OCI-LY7 (cell line): ENCODE results near the gene CARD8. TPM values are rescaled to one million over a fixed set of nuclear protein-coding genes. Genes with fewer than 3 reads are reported as not detected.

Source experiments
- BruUV-seq: library from RNA; stranded (reverse); fragments of 400-500 nt; replicated peaks from 2 replicates; lab custom pipeline; 2021; lab: Mats Ljungman, UMichigan
- CTCF ChIA-PET: fragments of 300-600 bp; sonication (Branson Sonifier 250); formaldehyde crosslinking; loops from one replicate; lab custom pipeline; 2022; ENCODE audit warnings: antibody characterized with exemption; ENCODE audit not compliant: unreplicated experiment; lab: Charles Lee
- POLR2A ChIA-PET: fragments of 300-600 bp; sonication (Branson Sonifier 250); formaldehyde crosslinking; loops from one replicate; lab custom pipeline; 2022; ENCODE audit warnings: antibody characterized with exemption; lab: Charles Lee
- DNase-seq: peaks from one replicate; pipeline ENCODE4 v3.0.0-alpha.2; 2015; ENCODE audit warnings: low spot score
- H2AFZ ChIP-seq: fragments of 200-600 bp; sonication (generic), shearing (Covaris generic); 2 replicates; pipeline ENCODE4 v1.6.1; 2014; ENCODE audit warnings: mild to moderate bottlenecking, antibody characterized with exemption, low read length, moderate library complexity
- H3K27ac ChIP-seq: fragments of 200-600 bp; sonication (generic); 2 replicates; pipeline ENCODE4 v1.5.1; 2014; ENCODE audit warnings: mixed run types, low read depth, mild to moderate bottlenecking, moderate library complexity, low read length, inconsistent platforms; ENCODE audit not compliant: poor library complexity, severe bottlenecking
- H3K36me3 ChIP-seq: fragments of 200-600 bp; sonication (generic); 2 replicates; pipeline ENCODE4 v1.6.1; 2014; ENCODE audit warnings: mild to moderate bottlenecking, antibody characterized with exemption, low read length, moderate library complexity, mixed read lengths; ENCODE audit not compliant: insufficient read depth
- H3K4me1 ChIP-seq: fragments of 200-600 bp; sonication (generic); 2 replicates; pipeline ENCODE4 v1.5.1; 2014; ENCODE audit warnings: mild to moderate bottlenecking, low read length; ENCODE audit not compliant: insufficient read depth, poor library complexity, severe bottlenecking
- H3K4me2 ChIP-seq: fragments of 200-600 bp; sonication (generic); 2 replicates; pipeline ENCODE4 v1.6.1; 2014; ENCODE audit warnings: mild to moderate bottlenecking, low read length
- H3K4me3 ChIP-seq: fragments of 200-600 bp; sonication (generic); 2 replicates; pipeline ENCODE4 v1.5.1; 2014; ENCODE audit warnings: mild to moderate bottlenecking, low read depth, low read length; ENCODE audit not compliant: poor library complexity, severe bottlenecking
- H3K79me2 ChIP-seq: fragments of 200-600 bp; sonication (generic); 2 replicates; pipeline ENCODE4 v1.6.1; 2016; ENCODE audit warnings: low read depth, mild to moderate bottlenecking, low read length, moderate library complexity, mixed read lengths; ENCODE audit not compliant: insufficient read depth
- H3K9me2 ChIP-seq: fragments of 200-600 bp; sonication (generic); 2 replicates; pipeline ENCODE4 v1.6.1; 2016; ENCODE audit warnings: mild to moderate bottlenecking, low read length, mixed read lengths; ENCODE audit not compliant: insufficient read depth
- H3K9me3 ChIP-seq: fragments of 200-600 bp; sonication (generic); 2 replicates; pipeline ENCODE4 v1.6.1; 2014; ENCODE audit warnings: mild to moderate bottlenecking, mixed run types, low read length, mixed read lengths
- H4K20me1 ChIP-seq: fragments of 200-600 bp; sonication (generic); 2 replicates; pipeline ENCODE4 v1.6.1; 2014; ENCODE audit warnings: mild to moderate bottlenecking, antibody characterized with exemption, low read length, moderate library complexity, mixed read lengths; ENCODE audit not compliant: insufficient read depth
- CTCF ChIP-seq: fragments of 200-600 bp; sonication (generic); conservative IDR thresholded peaks from 2 replicates; pipeline ENCODE4 v1.5.1; 2014; ENCODE audit warnings: mild to moderate bottlenecking, antibody characterized with exemption, low read length, moderate library complexity, mixed read lengths
- EZH2phosphoT487 ChIP-seq: fragments of 200-600 bp; sonication (generic); IDR thresholded peaks from 2 replicates; pipeline ENCODE4 v1.6.1; 2018; ENCODE audit warnings: low read depth, borderline replicate concordance, mild to moderate bottlenecking, mixed run types, antibody characterized with exemption, low read length, moderate library complexity, mixed read lengths
- intact Hi-C: fragments of 100-400 bp; cut with micrococcal nuclease; formaldehyde crosslinking; loops from one replicate; pipeline ENCODE4 v1.10.0; 2022; ENCODE audit not compliant: unreplicated experiment
- total RNA-seq, 2 experiments: library from RNA; depleted of rRNA in 1 of 2; stranded (reverse); fragments of >200 nt in 1 of 2; shearing (Covaris generic) in 1 of 2; gene quantifications; 2 replicates each; pipeline ENCODE4 v1.2.3, GENCODE V29; 2014 to 2022

The CARD8 gene
- total RNA-seq, 2 experiments from 2014 or later = 51.0 to 56.1 TPM

DNA sequence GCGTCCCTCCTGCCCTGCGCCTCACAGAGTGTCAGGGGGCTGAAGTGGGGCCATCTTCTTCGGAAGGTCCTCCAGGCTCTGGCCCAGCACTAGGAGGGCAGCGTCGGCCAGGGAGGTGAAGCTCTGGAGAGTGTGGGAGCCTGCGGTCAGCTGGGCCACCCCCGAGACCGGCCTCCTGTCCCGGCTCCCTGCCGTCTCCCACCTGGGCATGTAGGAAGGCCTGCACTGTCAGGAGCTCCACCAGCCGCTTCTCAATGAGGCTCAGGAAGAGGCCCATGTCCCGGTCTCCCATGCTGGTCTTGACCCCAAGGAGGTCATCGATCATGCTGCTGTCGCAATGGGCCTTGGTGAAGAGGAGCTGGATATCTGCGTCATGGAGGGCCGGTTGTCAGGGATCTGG, 42.3 kb upstream of the CARD8 start:
- no peaks in the 10 kb centered on the region for H3K4me1 ChIP-seq
- no peak overlapping the region for H2AFZ ChIP-seq
- no peak overlapping the region for H3K4me3 ChIP-seq
- H3K27ac ChIP-seq = no peak overlapping the region
- intact Hi-C loops = no loop called here
- no peak overlapping the region for H3K4me2 ChIP-seq
- H3K9me3 ChIP-seq = no peaks in the 10 kb centered on the region
- ChIA-PET CTCF (no interaction called here), POLR2A (no interaction called here)
- no TSS peak for BruUV-seq
- TF ChIP-seq EZH2phosphoT487 (no peak), CTCF (no peak)
- no peaks in the 10 kb centered on the region for H3K9me2 ChIP-seq
- no peaks in the 10 kb centered on the region for H3K36me3 ChIP-seq
- no peaks in the 10 kb centered on the region for H4K20me1 ChIP-seq
- H3K79me2 ChIP-seq = no peaks in the 10 kb centered on the region
- no peak for DNase-seq

- Histone ChIP-seq H2AFZ (no peak overlapping the region), H3K79me2 (no peaks in the 10 kb centered on the region), H3K4me1 (no peaks in the 10 kb centered on the region), H3K9me2 (no peaks in the 10 kb centered on the region), H3K9me3 (no peaks in the 10 kb centered on the region), H3K4me2 (no peak overlapping the region), H4K20me1 (no peaks in the 10 kb centered on the region), H3K36me3 (no peaks in the 10 kb centered on the region), H3K4me3 (no peak overlapping the region), H3K27ac (no peak overlapping the region)
- POLR2A ChIA-PET = no interaction called here
- CTCF ChIA-PET = interaction anchor here (0.6 kb wide), 1 partner anchor 24 kb away, joined by 3 read pairs; no protein-coding TSS in a partner anchor
- no TSS peak for BruUV-seq
- intact Hi-C loops = no loop called here
- no peak for TF ChIP-seq EZH2phosphoT487
- no peak for TF ChIP-seq CTCF
- no peak for DNase-seq
Measured at GRCh38 chr19:48296963-48297734, 41.4 kb upstream of the CARD8 start.

DNA sequence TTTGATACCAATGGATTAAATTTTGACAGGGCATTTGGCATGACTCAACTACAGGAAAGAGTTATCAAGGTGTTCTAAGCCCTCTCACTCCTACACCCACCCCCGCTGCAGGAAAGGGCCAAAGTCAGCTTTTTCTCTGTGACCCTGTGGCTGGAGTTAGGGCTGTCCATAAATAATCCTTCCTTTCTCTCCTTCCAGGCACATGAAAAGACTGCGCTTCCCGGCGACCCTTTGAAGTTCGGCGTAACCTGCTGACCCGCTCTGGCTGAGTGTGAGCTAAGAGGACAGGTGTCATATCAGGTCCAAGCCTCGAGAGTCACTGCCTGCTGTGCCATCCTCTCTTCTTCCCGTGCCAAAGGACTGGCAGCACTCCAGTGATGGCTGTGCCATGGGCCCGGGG, 39.7 kb upstream of the CARD8 start:
- Histone ChIP-seq H3K4me1 (no peaks in the 10 kb centered on the region), H3K27ac (no peak overlapping the region), H3K4me3 (no peak overlapping the region), H3K9me3 (no peaks in the 10 kb centered on the region), H4K20me1 (no peaks in the 10 kb centered on the region), H3K9me2 (no peaks in the 10 kb centered on the region), H2AFZ (no peak overlapping the region), H3K36me3 (no peaks in the 10 kb centered on the region), H3K4me2 (no peak overlapping the region), H3K79me2 (no peaks in the 10 kb centered on the region)
- DNase-seq = no peak
- intact Hi-C loops = no loop called here
- POLR2A ChIA-PET = no interaction called here
- CTCF ChIA-PET = interaction anchor here (0.6 kb wide), 1 partner anchor 1391 kb away, joined by 3 read pairs; no protein-coding TSS in a partner anchor
- TF ChIP-seq CTCF = no peak
- TF ChIP-seq EZH2phosphoT487 = no peak
- BruUV-seq = no TSS peak
